ENCODE results near the gene TUBB8.
"Not testable (repeated sequence)": the region's sequence is repeated elsewhere in the genome, so short reads cannot be mapped to it uniquely, and the experiment has no call there.

- TF ChIP-seq YY1 (IDR thresholded peaks at IDR 0.05; ENCODE audit: insufficient read depth, insufficient read length); SUZ12 (IDR thresholded peaks at IDR 0.05; ENCODE audit: extremely low read depth, insufficient read depth, insufficient read length); ZNF274 (IDR thresholded peaks at IDR 0.05; ENCODE audit: low read depth, low read length): not testable (repeated sequence)
These were observed 25.1 kb upstream of the TUBB8 start for GRCh38 chr10:74266-74621.

Data from NT2/D1 (cell line).